Bronchial epithelial cell (primary cell): ENCODE results near the gene SFR1. TPM values are rescaled to one million over a fixed set of nuclear protein-coding genes. Genes with fewer than 3 reads are reported as not detected.

Experiments
- DNase-seq: peaks from one replicate; pipeline ENCODE4 v3.0.0-alpha.2; 2010; ENCODE audit warnings: low read depth
- FAIRE-seq: peaks from 2 replicates; lab custom pipeline; 2011; peaks lifted over from hg19 to GRCh38; lab: Jason Lieb, UNC
- H3K27me3 ChIP-seq: 2 replicates; pipeline ENCODE4 v1.5.1; 2011; ENCODE audit warnings: low read length; ENCODE audit not compliant: control insufficient read depth, insufficient read depth
- H3K36me3 ChIP-seq: 2 replicates; pipeline ENCODE4 v1.5.1; 2011; ENCODE audit warnings: low read length; ENCODE audit not compliant: control insufficient read depth, insufficient read depth
- H3K4me3 ChIP-seq: 2 replicates; pipeline ENCODE4 v1.5.1; 2011; ENCODE audit warnings: mild to moderate bottlenecking, low read depth, low read length, control low read depth
- total RNA-seq: library from RNA; depleted of rRNA; stranded (reverse); fragments of >200 nt; gene quantifications from 2 replicates; pipeline ENCODE4 v1.2.1, GENCODE V29; 2014
- TF ChIP-seq, protein P1 (sequence below): IDR thresholded peaks from 2 replicates; pipeline ENCODE4 v1.5.1; 2011; ENCODE audit warnings: mild to moderate bottlenecking, moderate library complexity, low read length, control low read depth, inconsistent platforms; ENCODE audit not compliant: insufficient read depth, severe bottlenecking

Gene SFR1
- total RNA-seq, 1 donor from 2014 or later = 3.2 TPM

DNA sequence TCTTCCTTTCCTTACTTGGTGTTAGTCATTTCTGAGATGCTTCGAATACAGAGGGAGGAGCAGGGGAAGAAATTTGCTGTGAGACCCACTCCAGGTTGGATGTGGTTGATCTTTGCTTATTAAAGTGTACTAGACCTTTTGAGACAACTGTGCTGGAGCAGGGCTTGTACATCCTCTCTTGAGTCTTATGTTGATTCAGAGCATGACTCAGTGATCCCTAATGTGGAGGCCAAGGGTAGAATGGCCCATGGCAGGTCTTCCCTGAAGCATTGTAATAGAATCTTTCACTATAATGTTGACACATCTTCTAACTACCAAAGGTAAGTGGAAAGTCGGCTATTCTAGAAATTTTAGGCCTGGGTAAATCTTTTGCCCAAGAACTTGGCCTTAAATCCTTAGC, 17.0 kb upstream of the SFR1 start:
- peak; percentile 94 for DNase-seq
- H3K36me3 ChIP-seq = no peaks in the 10 kb centered on the region
- H3K4me3 ChIP-seq = no peak overlapping the region
- H3K27me3 ChIP-seq = no peaks in the 10 kb centered on the region
- TF ChIP-seq, protein P1, sequence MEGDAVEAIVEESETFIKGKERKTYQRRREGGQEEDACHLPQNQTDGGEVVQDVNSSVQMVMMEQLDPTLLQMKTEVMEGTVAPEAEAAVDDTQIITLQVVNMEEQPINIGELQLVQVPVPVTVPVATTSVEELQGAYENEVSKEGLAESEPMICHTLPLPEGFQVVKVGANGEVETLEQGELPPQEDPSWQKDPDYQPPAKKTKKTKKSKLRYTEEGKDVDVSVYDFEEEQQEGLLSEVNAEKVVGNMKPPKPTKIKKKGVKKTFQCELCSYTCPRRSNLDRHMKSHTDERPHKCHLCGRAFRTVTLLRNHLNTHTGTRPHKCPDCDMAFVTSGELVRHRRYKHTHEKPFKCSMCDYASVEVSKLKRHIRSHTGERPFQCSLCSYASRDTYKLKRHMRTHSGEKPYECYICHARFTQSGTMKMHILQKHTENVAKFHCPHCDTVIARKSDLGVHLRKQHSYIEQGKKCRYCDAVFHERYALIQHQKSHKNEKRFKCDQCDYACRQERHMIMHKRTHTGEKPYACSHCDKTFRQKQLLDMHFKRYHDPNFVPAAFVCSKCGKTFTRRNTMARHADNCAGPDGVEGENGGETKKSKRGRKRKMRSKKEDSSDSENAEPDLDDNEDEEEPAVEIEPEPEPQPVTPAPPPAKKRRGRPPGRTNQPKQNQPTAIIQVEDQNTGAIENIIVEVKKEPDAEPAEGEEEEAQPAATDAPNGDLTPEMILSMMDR = no peak
- no peak for FAIRE-seq

DNA sequence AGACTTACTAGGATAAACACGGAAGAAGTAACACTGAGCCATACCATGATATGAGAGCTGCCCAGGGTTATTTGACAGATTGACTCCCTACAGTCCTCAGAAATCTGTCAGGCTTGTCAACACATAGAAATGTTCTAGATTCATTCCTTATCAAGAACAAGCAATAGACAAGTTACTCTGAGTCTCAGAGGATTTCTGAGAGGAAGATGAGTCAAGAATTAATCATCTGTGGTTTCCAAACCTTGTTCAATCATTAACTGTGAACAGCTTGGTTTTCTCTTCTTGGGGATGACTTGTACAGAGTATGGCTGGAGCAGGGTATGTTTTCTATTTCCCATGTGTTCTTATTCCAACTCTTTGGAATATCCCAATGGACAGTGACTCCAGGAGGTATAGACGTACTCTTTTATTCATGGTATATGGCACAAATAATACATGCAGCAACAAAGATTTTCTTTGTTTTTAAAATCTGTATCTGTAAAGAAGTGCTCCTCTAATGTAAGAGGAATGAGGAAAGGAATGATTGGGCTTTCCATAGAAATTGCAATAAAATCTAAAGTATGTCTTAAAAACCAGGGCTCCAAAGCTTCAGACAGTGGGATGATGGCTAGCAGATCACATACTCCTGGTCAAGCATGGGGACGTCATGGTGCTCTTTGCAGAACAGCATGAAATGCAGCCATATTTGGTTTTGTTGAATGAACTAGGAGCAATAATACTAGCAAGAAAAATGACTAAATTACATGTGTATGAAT, 11.9 kb upstream of the SFR1 start:
- FAIRE-seq (peak; percentile 97), DNase-seq (peak; percentile 99)
- Histone ChIP-seq H3K4me3 (no peak overlapping the region), H3K27me3 (no peaks in the 10 kb centered on the region), H3K36me3 (no peaks in the 10 kb centered on the region)
- TF ChIP-seq, protein P1 = no peak

GRCh38 chr10:104113376-104113956, 8.5 kb upstream of the SFR1 start:
- DNase-seq (no peak), FAIRE-seq (no peak)
- H3K4me3 ChIP-seq = no peak overlapping the region
- H3K36me3 ChIP-seq = no peaks in the 10 kb centered on the region
- TF ChIP-seq, protein P1 = no peak
- no peaks in the 10 kb centered on the region for H3K27me3 ChIP-seq

- DNase-seq = peak; percentile 98
- TF ChIP-seq, protein P1 = no peak
- FAIRE-seq = no peak
- H3K27me3 ChIP-seq = no peaks in the 10 kb centered on the region
- no peaks in the 10 kb centered on the region for H3K36me3 ChIP-seq
- H3K4me3 ChIP-seq = no peak overlapping the region
Measured at GRCh38 chr10:104117839-104118323, 4.1 kb upstream of the SFR1 start.

DNA sequence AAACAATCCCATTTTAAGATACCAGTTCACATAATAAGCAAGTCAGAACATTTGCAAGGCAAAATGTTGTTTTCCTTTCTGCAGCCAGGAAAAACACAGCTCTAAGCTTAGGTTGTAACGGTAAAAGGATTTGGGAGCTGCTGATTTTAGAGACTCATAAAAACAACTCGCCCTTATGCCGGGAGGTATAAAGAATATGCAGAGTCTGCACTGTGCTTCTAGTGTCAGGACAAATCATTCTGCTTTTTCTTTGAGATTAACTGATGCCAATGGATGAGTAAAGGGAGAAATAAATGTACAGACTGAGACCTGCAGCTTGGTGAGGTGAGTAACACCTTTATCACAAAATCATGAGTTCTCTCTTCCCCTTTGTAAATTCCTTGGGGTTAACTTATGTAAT, 2.0 kb upstream of the SFR1 start:
- FAIRE-seq (no peak), DNase-seq (peak; percentile 93)
- Histone ChIP-seq H3K36me3 (no peaks in the 10 kb centered on the region), H3K4me3 (no peak overlapping the region), H3K27me3 (no peaks in the 10 kb centered on the region)
- TF ChIP-seq, protein P1 = no peak
